Spleen (tissue), 7 donors: ENCODE data around the gene TRIM14.

Experiments used
- POLR2A ChIP-seq, 3 donors: fragments of 450-650 bp; IDR thresholded peaks; one replicate each; pipeline ENCODE4 v1.5.1; 2017; ENCODE audit warnings: antibody characterized with exemption in 3 of 3, mild to moderate bottlenecking in 1 of 3
- POLR2AphosphoS5 ChIP-seq, 3 donors: sonication (generic); formaldehyde crosslinking; IDR thresholded peaks; one replicate each; pipeline ENCODE4 v1.5.1; 2017; ENCODE audit warnings: antibody characterized with exemption in 3 of 3
- TF ChIP-seq, protein P1 (sequence below), 11 experiments: fragments of 200-600 bp in 7 of 11; fragments of 450-650 bp in 4 of 11; sonication (generic) in 4 of 11; IDR thresholded peaks in 8 of 11; conservative IDR thresholded peaks in 3 of 11; 1 replicate in 7 of 11; 2 replicates in 4 of 11; pipeline versions ENCODE4 v1.4.0 to v1.8.0; 2016 to 2021; ENCODE audit warnings: antibody characterized with exemption in 11 of 11, inconsistent platforms in 4 of 11, mild to moderate bottlenecking in 1 of 11
- donor health status: DM: no; HTN: no; CAD: no; lungs with moderate emphysema.
- donor health status: DM: no; HTN: no; CAD: no.
- donor health status: DM: no; HTN: no; CAD: no.

GRCh38 chr9:98075332-98075805 lies 43.7 kb downstream of the TRIM14 start:
- no peak for TF ChIP-seq POLR2A (IDR thresholded peaks at IDR 0.05)
- TF ChIP-seq, protein P1, sequence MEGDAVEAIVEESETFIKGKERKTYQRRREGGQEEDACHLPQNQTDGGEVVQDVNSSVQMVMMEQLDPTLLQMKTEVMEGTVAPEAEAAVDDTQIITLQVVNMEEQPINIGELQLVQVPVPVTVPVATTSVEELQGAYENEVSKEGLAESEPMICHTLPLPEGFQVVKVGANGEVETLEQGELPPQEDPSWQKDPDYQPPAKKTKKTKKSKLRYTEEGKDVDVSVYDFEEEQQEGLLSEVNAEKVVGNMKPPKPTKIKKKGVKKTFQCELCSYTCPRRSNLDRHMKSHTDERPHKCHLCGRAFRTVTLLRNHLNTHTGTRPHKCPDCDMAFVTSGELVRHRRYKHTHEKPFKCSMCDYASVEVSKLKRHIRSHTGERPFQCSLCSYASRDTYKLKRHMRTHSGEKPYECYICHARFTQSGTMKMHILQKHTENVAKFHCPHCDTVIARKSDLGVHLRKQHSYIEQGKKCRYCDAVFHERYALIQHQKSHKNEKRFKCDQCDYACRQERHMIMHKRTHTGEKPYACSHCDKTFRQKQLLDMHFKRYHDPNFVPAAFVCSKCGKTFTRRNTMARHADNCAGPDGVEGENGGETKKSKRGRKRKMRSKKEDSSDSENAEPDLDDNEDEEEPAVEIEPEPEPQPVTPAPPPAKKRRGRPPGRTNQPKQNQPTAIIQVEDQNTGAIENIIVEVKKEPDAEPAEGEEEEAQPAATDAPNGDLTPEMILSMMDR (IDR thresholded peaks at IDR 0.05 in 8 of 11, conservative IDR thresholded peaks at IDR 0.05 in 3 of 11) = no peak
- no peak for TF ChIP-seq POLR2AphosphoS5 (IDR thresholded peaks at IDR 0.05)
